Measurements from ENCODE around the gene FDPS.

The FDPS gene

DNA sequence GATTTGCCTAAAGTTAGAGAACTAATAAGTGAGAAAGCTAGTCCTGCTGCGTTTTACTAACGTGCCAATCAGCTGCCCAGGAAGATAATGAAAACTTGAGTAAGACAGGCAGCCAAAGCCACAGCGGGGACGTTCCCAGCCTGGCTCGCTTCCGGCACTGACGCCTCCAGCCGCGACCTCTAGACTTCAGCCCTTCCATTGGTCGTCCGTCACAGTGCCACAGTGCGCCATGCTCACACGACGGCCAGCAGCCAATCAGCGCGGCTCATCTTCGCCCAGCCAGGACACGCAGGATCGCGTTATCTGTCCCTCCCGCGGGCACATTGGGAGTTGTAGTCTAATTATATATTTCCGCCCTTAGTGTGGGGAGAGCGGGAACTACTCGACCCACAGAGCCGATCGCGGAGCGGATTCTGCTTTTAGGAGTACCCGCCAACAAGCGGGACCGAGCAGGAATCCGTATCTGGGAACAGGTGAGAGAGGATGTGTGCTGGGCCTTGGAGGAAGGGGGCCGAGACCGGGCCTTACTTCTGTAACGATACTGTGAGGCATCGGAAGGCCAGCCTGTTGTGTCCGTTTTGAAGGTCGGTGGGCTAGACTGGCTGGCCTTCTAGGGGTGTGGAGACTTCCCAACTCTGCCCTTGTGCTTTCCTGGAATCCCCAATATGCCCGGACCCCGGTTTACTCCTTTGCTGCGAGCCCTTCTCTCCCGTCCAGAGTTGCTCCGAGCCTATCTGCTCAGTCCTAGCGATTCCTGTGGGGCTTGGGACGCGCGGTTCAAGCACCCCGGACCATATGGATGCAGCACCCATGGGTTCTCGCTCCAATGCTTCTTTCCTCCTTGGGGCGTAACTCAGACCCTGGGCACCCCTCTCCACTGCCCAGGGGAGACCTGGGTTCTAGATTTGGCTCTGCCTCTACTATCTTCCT, at the start of gene FDPS:
FDPS (plus strand) TSS at position 374 of the 930 bp plus-strand sequence. CDS start 924 bp downstream, outside the sequence.
- peak within 1 kb of the TSS; percentile 98 for H3K4me3 ChIP-seq (ENCODE audit: low read length)
- TF ChIP-seq CTCF (IDR thresholded peaks at IDR 0.05; ENCODE audit: insufficient read depth, low read depth, low read length, missing control alignments), result no peak
- DNase-seq (ENCODE audit: low read depth), result peak; percentile 100

- no peak for TF ChIP-seq CTCF (IDR thresholded peaks at IDR 0.05; ENCODE audit: insufficient read depth, low read depth, low read length, missing control alignments)
- H3K4me3 ChIP-seq (ENCODE audit: low read length), result no peak overlapping the region
- no peak for DNase-seq (ENCODE audit: low read depth)
Measured at GRCh38 chr1:155260276-155260675, 48.4 kb upstream of the FDPS start.

DNA sequence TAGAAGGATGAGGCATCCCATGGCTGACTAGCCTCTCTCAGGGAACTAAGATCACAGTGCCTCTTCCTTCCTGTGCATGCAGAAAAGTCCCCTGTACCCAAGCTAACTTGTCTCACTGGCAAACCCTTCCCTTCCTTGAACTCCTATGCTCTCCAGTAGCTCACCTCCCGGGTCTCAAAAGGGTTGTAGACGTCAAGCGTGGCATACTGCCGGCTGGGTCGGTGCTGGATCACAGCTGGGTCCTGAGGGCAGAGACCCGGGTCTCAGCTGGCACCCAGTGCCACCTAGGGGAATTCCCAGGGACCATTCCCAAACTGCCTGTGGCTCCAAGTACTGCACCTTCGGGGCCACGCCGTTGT, 47.2 kb upstream of the FDPS start:
- peak overlapping the region; percentile 93 for H3K4me3 ChIP-seq (ENCODE audit: low read length)
- TF ChIP-seq CTCF (IDR thresholded peaks at IDR 0.05; ENCODE audit: insufficient read depth, low read depth, low read length, missing control alignments), result no peak
- DNase-seq (ENCODE audit: low read depth), result no peak

DNA sequence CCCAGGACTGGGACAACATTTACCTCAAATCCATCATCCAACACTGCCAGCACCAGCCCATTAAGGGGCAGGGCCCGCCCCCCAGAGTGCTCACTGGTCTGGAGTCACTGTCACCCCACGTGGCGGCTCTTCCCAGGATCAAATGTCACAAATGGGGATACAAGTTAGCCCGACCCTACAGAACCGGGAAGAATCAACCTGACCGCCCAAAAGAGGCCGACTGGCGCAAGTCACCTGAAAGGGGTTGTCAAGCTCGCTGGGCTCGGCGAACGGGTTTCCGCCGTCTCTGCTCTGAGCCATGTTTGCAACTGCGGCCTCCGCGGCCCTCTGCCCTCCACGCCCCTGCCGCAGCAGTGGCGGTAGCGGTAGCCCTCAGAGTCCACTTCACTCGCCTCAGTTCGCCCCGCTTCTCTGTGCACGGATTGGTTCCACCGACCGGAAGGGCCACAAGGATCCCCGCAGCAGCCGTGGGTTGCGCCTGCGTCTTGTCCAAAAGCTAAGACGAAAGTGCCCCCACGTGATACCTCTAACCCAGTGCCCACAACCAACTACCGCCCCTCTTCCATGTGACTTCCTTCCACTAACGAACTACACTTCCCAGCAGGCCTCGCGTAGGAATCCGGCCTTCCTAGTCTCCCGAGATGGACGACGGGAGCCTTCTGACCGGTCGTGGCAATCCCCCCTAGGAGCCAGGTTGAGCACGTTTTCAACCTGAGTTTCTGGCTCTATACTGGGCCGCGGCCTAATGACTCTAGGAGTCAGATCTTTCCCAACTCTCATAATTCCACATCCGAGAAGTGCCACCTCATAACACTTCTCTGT, 46.6 kb upstream of the FDPS start, which contains the start of gene SCAMP3:
SCAMP3 (minus strand) TSS at position 509 of the 822 bp plus-strand sequence; CDS start at position 300, 209 bp downstream.
- peak within 1 kb of the TSS; percentile 93 for H3K4me3 ChIP-seq (ENCODE audit: low read length)
- no peak for TF ChIP-seq CTCF (IDR thresholded peaks at IDR 0.05; ENCODE audit: insufficient read depth, low read depth, low read length, missing control alignments)
- DNase-seq (ENCODE audit: low read depth), result peak; percentile 99

- TF ChIP-seq CTCF (IDR thresholded peaks at IDR 0.05; ENCODE audit: insufficient read depth, low read depth, low read length, missing control alignments), result no peak
- no peak overlapping the region for H3K4me3 ChIP-seq (ENCODE audit: low read length)
- DNase-seq (ENCODE audit: low read depth), result no peak
Measured at GRCh38 chr1:155263067-155263466, 45.6 kb upstream of the FDPS start.

DNA sequence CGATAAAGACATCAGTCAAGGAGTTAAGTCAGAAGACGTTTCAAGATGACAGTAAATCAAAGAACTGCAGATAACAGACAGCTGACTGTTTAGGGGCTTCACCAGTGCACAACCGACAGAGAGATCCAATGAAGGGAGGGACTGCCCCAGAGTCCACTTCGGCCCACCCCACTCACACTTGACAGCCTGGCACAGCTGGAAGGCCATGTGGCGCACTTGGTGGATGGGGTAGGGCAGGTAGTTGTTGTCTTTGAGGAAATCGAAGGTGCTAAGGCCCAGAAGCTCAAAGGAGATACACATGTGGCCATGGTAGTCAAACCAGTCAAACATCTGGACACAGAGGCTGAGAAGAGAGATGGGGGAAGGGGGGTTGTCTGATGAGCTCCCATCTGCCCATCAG, 42.1 kb upstream of the FDPS start:
- no peak for DNase-seq (ENCODE audit: low read depth)
- H3K4me3 ChIP-seq (ENCODE audit: low read length), result no peak overlapping the region
- TF ChIP-seq CTCF (IDR thresholded peaks at IDR 0.05; ENCODE audit: insufficient read depth, low read depth, low read length, missing control alignments), result no peak
